HepG2 (cell line): ENCODE measurements around the gene PRCD. TPM values are rescaled to one million over a fixed set of nuclear protein-coding genes. Genes with fewer than 3 reads are reported as not detected.

ENCODE experiments used
- BATF2 ChIP-seq: sonication (generic); formaldehyde crosslinking; IDR thresholded peaks from 2 replicates; pipeline ENCODE4 v1.8.0; 2022; ENCODE audit warnings: mild to moderate bottlenecking, missing genetic modification reagents, moderate library complexity
- HDAC2 ChIP-seq: sonication (generic); formaldehyde crosslinking; IDR thresholded peaks from 2 replicates; pipeline ENCODE4 v1.4.0; 2020; ENCODE audit warnings: missing genetic modification reagents
- MLXIP ChIP-seq: sonication (generic); formaldehyde crosslinking; IDR thresholded peaks from 2 replicates; pipeline ENCODE4 v1.9.0; 2021; ENCODE audit warnings: missing genetic modification reagents, borderline replicate concordance
- NFIC ChIP-seq: IDR thresholded peaks from 2 replicates; pipeline ENCODE4 v1.6.1; 2012; ENCODE audit warnings: mild to moderate bottlenecking, low read length, inconsistent platforms
- PRPF4 ChIP-seq: fragments of 200-400 bp; formaldehyde crosslinking; IDR thresholded peaks from 2 replicates; pipeline ENCODE4 v1.6.1; 2016; ENCODE audit warnings: low read length, low read depth; ENCODE audit not compliant: poor library complexity, severe bottlenecking
- REPIN1 ChIP-seq: sonication (generic); formaldehyde crosslinking; IDR thresholded peaks from 2 replicates; pipeline ENCODE4 v1.8.0; 2022; ENCODE audit warnings: missing genetic modification reagents, low read depth, mild to moderate bottlenecking, borderline replicate concordance
- RNF2 ChIP-seq: fragments of 450-650 bp; conservative IDR thresholded peaks from 2 replicates; pipeline ENCODE4 v1.6.1; 2016; ENCODE audit warnings: low read depth
- THRA ChIP-seq: sonication (generic); formaldehyde crosslinking; IDR thresholded peaks from 2 replicates; pipeline ENCODE4 v1.4.0; 2020; ENCODE audit warnings: missing genetic modification reagents, borderline replicate concordance
- ZBTB40 ChIP-seq, 2 experiments: fragments of 450-650 bp in 1 of 2; sonication (generic) in 1 of 2; formaldehyde crosslinking in 1 of 2; IDR thresholded peaks; 2 replicates each; pipeline versions ENCODE4 v1.6.1 to v1.8.0; 2016 to 2022; ENCODE audit warnings: antibody characterized with exemption in 1 of 2, mild to moderate bottlenecking in 1 of 2, missing genetic modification reagents in 1 of 2
- ZNF878 ChIP-seq: sonication (generic); formaldehyde crosslinking; IDR thresholded peaks from 2 replicates; pipeline ENCODE4 v1.8.1; 2023; ENCODE audit warnings: mild to moderate bottlenecking, missing genetic modification reagents, moderate library complexity
- polyA plus RNA-seq, 8 experiments: library from polyadenylated mRNA; depleted of rRNA in 3 of 8; stranded (reverse) in 7 of 8; unstranded in 1 of 8; fragments of >200 nt; fragmentation: Illumina TruSeq in 4 of 8; extraction: Trizol in 4 of 8; gene quantifications; 2 replicates each; pipeline versions ENCODE4 v1.2.1 to v1.2.3, GENCODE V29; 2011 to 2016; ENCODE audit warnings: low read depth in 4 of 8, missing spikeins in 1 of 8, mixed read lengths in 1 of 8; ENCODE audit not compliant: insufficient read depth in 1 of 8
- total RNA-seq, 5 experiments: library from RNA; depleted of rRNA; stranded (reverse); fragments of >200 nt; fragmentation: Illumina TruSeq; extraction: Trizol; gene quantifications; 2 replicates each; pipeline ENCODE4 v1.2.3, GENCODE V29; 2016; ENCODE audit warnings: low read depth in 1 of 5

Gene PRCD
- total and polyA plus RNA-seq, 2 of the 13 experiments (the other 11 are each of a cell fraction or from before 2014, with no cell fraction given), result 0.51 TPM; not detected in 1

GRCh38 chr17:76567634-76568432, 28.0 kb downstream of the PRCD start (continued):
- TF ChIP-seq MLXIP (CRISPR knock-in tag) (no peak), ZNF878 (peak; percentile 30; the same call in 1 of the 2 replicates), ZBTB40 (IDR thresholded peaks at IDR 0.05) (no peak), ZBTB40 (CRISPR knock-in tag; IDR thresholded peaks at IDR 0.05) (no peak), THRA (no peak), BATF2 (CRISPR knock-in tag) (no peak), REPIN1 (CRISPR knock-in tag) (peak; percentile 62; the same call in 1 of the 2 replicates), HDAC2 (no peak), RNF2 (no peak), PRPF4 (no peak), NFIC (no peak; the same call in 1 of the 2 replicates)
